ENCODE measurements around the gene SYCP1.
"Not testable (repeated sequence)": the region's sequence is repeated elsewhere in the genome, so short reads cannot be mapped to it uniquely, and the experiment has no call there.

The SYCP1 gene

DNA sequence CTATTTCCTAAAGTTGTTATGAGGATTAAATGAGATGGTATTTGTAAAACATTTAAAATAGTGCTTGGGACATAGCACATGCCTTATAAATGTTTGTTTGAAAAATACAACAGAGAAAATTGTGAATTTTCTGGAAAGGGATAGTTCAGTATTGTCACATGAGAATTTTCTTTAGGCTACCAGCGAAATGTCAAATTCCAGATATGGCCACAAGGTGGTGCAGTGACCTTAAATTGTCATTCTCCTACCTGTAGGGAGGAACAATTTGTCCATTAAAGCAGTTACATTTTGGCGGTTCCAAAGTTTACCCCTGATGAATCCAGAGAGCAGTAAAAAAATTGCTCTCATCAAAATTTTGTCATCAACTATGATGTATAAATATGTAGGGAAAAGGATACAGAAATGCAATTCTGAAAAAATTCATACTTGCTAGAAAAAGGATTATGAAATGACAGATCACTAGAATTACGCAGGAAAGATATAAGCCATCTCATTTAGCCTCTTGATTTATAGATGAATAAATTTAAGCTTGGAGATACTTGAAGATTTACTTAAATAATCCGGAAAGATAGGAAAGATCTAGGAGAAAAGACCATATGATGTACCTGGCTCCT, 124.7 kb downstream of the SYCP1 start:
- DNase-seq, result peak; percentile 74

DNA sequence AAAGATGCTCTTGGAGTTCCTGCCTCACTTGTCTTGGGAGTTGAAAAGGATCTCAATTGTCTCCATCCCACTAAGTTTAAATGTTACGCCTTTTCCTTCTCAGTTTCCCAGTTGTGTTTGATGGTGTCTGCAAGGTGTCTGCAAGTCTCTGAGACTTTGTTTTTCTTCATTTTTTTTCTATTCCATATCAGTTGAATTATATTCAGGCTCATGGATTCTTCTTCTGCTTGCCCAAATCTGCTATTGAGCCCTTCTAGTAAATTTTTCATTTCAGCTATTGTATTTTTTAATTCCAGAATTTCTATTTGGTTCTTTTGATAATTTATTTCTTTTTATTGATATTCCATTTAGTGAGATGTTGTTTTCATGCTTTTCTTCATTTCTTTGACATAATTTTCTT, 127.6 kb downstream of the SYCP1 start:
- no peak for DNase-seq

- no peak for DNase-seq
Observed at GRCh38 chr1:114986286-114986685, 131.6 kb downstream of the SYCP1 start.

GRCh38 chr1:114988095-114988494, 133.4 kb downstream of the SYCP1 start:
- DNase-seq, result no peak

GRCh38 chr1:114997510-114998289, 143.0 kb downstream of the SYCP1 start:
- DNase-seq, result no peak

DNA sequence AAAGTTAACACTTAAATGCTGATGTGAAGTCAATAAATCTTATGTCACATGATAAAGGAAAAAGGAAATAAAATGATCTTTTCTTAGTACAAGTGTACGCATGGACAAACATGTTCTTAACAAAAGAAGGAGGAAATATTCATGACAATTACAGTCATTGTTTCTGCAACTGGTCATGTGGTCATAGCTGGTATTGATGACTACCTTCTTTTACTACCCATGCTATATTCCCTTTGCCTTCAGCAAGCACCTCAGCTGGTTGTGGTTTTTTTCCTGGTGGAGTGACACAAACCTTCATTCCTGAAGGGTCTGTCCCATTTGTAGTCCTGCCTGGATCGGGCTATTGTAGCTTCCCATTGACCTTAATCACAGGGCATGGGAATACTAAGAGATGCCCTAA, 151.5 kb downstream of the SYCP1 start:
- no peak for DNase-seq

DNA sequence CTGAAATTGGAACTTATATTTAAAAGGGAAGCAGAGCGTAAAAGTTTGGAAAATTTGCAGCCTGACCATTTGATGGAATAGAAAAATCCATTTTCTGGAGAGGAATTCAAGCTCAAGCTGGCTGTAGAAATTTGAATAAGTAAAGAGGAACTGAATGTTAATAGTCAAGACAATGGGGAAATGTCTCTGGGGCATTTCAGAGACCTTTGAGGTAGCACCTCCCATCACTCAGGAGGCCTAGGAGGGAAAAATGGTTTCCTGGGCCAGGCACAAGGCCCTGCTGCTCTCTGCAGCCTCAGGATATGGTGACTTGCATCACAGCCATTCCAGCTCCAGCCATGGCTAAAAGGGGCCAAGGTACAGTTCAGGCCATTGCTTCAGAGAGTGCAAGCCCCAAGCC, 157.3 kb downstream of the SYCP1 start:
- DNase-seq, result no peak

DNA sequence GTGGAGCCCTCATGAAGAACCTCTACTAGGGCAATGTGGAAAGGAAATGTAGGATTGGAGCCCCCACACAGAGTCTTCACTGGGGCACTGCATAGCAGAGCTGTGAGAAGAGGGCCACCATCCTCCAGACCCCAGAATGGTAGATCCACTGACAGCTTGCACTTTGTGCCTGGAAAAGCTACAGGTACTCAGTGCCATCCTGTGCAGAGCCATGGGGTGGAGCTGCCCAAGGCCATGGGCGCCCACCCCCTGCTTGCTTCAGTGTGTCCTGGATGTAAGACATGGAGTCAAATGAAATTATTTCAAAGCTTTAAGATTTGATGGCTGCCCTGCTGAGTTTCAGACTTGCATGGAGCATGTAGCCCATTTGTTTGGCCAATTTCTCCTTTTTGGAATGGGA, 157.8 kb downstream of the SYCP1 start:
- DNase-seq, result no peak

GRCh38 chr1:115013792-115014191, 159.1 kb downstream of the SYCP1 start:
- DNase-seq, result no peak

DNA sequence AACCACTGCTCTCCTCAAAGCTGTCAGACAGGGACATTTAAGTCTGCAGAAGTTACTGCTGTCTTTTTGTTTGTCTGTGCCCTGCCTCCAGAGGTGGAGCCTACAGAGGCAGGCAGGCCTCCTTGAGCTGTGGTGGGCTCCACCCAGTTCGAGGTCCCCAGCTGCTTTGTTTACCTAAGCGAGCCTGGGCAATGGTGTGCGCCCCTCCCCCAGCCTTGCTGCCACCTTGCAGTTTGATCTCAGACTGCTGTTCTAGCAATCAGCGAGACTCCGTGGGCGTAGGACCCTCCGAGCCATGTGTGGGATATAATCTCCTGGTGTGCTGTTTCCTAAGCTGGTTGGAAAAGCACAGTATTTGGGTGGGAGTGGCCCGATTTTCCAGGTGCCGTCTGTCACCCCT, 164.9 kb downstream of the SYCP1 start:
- DNase-seq, result not testable (repeated sequence)

DNA sequence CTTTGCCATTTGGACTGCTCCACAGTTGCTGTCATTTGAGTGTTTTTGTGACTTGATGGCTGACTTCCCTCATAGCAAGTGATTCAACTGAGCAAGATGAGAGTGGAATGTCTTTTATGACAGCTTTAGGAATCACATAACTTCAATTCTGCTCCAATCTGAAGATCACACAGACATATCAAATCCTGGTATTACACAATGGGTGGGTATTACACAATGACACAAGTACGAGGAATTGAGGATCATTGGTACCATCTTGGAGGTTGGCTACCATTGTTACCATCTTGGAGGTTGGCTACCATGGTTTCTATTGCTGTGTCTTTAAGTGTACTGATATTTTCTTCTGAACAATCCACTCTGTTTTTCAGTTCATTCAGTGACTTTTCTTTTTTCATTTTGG, 166.5 kb downstream of the SYCP1 start:
- DNase-seq, result no peak

- no peak for DNase-seq
Observed at GRCh38 chr1:115023593-115023992, 168.9 kb downstream of the SYCP1 start.

GRCh38 chr1:115029526-115029925, 174.9 kb downstream of the SYCP1 start, which contains the start of gene TSHB:
Gene TSHB (plus strand): TSS chr1:115029826. CDS start chr1:115033363, 3,537 bp downstream.
- DNase-seq, result no peak

DNA sequence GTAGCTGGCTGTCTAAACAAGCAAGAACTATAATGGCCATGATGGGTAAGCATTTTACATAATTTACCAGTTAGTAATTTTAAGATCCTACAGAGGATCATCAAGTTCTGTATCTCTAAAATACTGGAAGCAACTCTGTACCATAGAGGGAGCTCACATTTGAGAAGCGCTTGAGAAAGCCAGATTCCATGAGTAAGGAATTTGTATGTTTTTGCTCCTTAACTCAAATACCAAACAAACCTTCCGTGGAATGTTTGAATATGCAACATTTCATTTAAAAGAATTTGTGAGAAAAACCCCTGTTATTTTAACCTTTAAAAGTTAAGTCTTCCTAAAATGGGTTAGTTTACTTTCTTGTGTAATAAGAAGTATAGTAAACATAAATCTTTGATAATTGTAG, 176.9 kb downstream of the SYCP1 start:
- DNase-seq, result no peak

DNA sequence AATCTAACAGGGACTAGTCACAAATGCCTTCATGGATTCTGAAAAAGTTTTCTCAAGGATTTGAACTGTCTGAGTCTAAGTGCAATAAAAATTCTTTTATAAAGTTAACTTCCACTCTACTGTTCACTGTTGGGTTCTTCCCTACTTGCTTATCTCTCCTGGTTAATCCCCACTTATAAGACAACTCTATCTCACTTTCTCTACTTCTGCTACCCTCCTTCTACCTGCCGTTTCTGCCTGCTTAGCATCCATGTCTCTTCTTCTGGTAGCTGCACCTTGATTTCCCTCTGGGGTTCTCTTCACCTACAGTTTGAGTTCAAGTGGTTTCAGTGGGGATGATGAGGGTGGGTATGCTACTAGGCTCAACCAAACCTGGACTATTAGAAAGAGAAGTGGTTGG, 181.0 kb downstream of the SYCP1 start:
- DNase-seq, result no peak

- no peak for DNase-seq
Observed at GRCh38 chr1:115036814-115037507, 182.3 kb downstream of the SYCP1 start.

- no peak for DNase-seq
Observed at GRCh38 chr1:115040501-115040900, 185.8 kb downstream of the SYCP1 start.

DNA sequence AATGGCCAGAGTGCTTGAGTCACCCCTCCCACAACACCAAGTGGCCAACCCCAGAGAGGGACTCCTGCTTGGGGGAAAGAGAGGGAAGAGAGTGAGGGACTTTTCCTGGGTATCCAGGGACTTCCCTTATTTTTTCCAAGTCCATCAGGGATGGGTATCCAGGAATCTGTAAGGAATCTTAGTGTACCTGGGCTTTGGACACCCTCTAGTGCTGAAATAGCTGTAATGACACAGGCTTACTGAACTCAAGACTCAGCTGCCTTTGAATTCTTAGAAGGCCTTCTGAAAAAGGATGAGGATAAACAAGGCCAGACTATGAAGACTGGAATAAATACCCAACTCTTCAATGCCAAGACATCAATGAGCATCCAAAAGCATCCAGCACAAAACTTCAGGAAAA, 187.0 kb downstream of the SYCP1 start:
- DNase-seq, result no peak

All from activated CD8-positive, alpha-beta memory T cell treated with anti-CD3 and anti-CD28 coated beads, Interleukin-2, amount 50 U/mL, for 4 hours (primary cell).